HG03066 (cell line): ENCODE data around the gene CARD8.
"Not testable (repeated sequence)": the region's sequence is repeated elsewhere in the genome, so short reads cannot be mapped to it uniquely, and the experiment has no call there.

Source experiments
- ATAC-seq: cut with Tn5 transposase; IDR thresholded peaks from one replicate; pipeline ENCODE4 v1.9.1; 2021; ENCODE audit warnings: low read depth; ENCODE audit not compliant: unreplicated experiment

Gene CARD8

GRCh38 chr19:48255376-48256303, at the start of gene CARD8:
TSS of gene CARD8 (minus strand) at chr19:48255912. CDS start at chr19:48241020, 14,892 bp downstream.
- peak; percentile 56 for ATAC-seq

- no peak for ATAC-seq
Observed at GRCh38 chr19:48303866-48304265, 48.2 kb upstream of the CARD8 start.

GRCh38 chr19:48303367-48303766, 47.7 kb upstream of the CARD8 start:
- no peak for ATAC-seq

- ATAC-seq, result no peak
Observed at GRCh38 chr19:48302600-48302959, 46.9 kb upstream of the CARD8 start.

GRCh38 chr19:48301886-48302599, 46.3 kb upstream of the CARD8 start:
- ATAC-seq, result no peak

- no peak for ATAC-seq
Observed at GRCh38 chr19:48297975-48298374, 42.3 kb upstream of the CARD8 start.

GRCh38 chr19:48296963-48297734, 41.4 kb upstream of the CARD8 start:
- ATAC-seq, result no peak

- no peak for ATAC-seq
Observed at GRCh38 chr19:48295458-48295857, 39.7 kb upstream of the CARD8 start.

- no peak for ATAC-seq
Observed at GRCh38 chr19:48292798-48293197, 37.1 kb upstream of the CARD8 start.

GRCh38 chr19:48291489-48291815, 35.7 kb upstream of the CARD8 start:
- not testable (repeated sequence) for ATAC-seq

- ATAC-seq, result no peak
Observed at GRCh38 chr19:48290771-48291488, 35.2 kb upstream of the CARD8 start.

- no peak for ATAC-seq
Observed at GRCh38 chr19:48290401-48290770, 34.7 kb upstream of the CARD8 start.

- no peak for ATAC-seq
Observed at GRCh38 chr19:48287748-48288147, 32.0 kb upstream of the CARD8 start.

- ATAC-seq, result no peak
Observed at GRCh38 chr19:48284896-48285295, 29.2 kb upstream of the CARD8 start.

GRCh38 chr19:48283908-48284307, 28.2 kb upstream of the CARD8 start:
- no peak for ATAC-seq

GRCh38 chr19:48279747-48280146, 24.0 kb upstream of the CARD8 start:
- ATAC-seq, result no peak

GRCh38 chr19:48274938-48275337, 19.2 kb upstream of the CARD8 start:
- ATAC-seq, result no peak

GRCh38 chr19:48274173-48274572, 18.5 kb upstream of the CARD8 start:
- no peak for ATAC-seq

GRCh38 chr19:48271531-48272151, 15.9 kb upstream of the CARD8 start:
- no peak for ATAC-seq

GRCh38 chr19:48269617-48270026, 13.9 kb upstream of the CARD8 start:
- ATAC-seq, result not testable (repeated sequence)
